Activated CD4-positive, CD25-positive, alpha-beta regulatory T cell treated with anti-CD3 and anti-CD28 coated beads, Interleukin-2, amount 50 U/mL, for 72 hours (primary cell): ENCODE measurements around the gene UBL4A.

Source experiments
- DNase-seq: peaks from one replicate; pipeline ENCODE4 v3.0.0; 2021

Gene UBL4A

GRCh38 chrX:154460326-154460725, 26.1 kb downstream of the UBL4A start:
- no peak for DNase-seq

DNA sequence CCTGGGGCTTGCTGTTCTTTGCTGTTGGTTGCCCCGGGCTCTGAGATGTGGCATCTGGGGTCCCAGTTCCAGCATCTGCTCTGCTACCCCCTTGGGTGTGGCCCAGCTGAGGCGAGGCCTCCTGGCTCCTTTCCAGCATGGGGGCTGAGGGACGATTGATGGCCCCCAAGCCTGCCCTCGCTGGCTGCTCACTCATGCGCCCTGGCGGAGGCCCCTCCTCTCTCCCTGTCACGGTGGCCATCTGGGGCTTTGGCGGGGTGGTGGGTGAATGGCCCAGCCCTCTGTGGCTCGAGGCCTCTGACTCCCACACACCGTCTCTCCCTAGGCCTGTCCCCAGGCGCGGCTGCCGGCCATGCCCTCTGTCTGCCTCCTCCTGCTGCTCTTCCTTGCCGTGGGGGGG, 26.6 kb downstream of the UBL4A start:
- no peak for DNase-seq

GRCh38 chrX:154458954-154459778, 27.2 kb downstream of the UBL4A start:
- DNase-seq, result no peak

DNA sequence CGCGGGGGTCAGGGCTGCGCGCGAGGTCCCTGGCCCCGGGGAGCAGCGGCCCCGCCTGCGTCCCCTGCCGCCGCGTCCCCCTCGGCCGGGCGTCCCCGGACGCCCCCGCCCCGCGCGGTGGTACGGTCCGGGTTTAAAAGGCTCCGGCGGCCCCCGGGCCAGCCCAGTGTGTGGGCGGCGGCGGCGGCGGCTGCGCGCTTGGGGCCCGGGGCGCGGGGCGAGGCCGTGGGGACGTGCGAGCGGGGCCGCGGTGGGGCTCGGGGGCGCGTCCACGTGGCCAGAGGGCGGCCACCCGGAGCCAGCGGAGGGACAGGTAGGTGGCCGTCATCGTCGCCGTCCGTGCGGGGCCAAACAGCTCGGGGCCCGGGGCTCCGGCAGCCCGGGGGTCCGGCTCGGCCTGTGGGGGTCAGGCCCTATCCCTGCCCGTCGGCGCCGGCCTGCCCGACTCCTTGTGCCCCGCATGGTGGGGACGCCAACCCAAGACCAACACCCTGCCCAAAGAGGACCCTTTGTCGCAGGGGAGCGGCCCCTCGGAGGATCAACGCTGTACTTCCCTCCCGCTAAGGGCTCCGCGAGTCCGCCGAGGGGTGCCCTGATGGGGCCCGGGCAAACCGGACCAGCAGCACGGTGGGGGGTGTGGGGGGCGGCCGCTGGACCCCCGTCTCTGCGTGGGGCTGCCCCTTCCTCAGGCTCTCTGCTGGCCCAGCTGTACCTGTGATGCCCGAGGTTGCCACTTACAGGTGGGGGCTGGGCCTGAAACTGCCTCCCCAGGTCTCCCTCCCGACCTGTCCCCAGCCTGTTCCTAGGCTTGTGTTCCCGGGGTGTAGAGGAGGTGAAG, 28.1 kb downstream of the UBL4A start, which contains the start of gene PLXNA3:
PLXNA3 (plus strand) TSS at position 166 of the 838 bp plus-strand sequence. CDS start 1,903 bp downstream, outside the sequence.
- DNase-seq, result peak; percentile 70

GRCh38 chrX:154457491-154458115, 28.8 kb downstream of the UBL4A start:
- peak; percentile 61 for DNase-seq

GRCh38 chrX:154452823-154453222, 33.6 kb downstream of the UBL4A start:
- no peak for DNase-seq

GRCh38 chrX:154450312-154450711, 36.1 kb downstream of the UBL4A start:
- no peak for DNase-seq

- no peak for DNase-seq
Measured at GRCh38 chrX:154449618-154450017, 36.8 kb downstream of the UBL4A start.

GRCh38 chrX:154448484-154448883, 37.9 kb downstream of the UBL4A start:
- DNase-seq, result no peak

DNA sequence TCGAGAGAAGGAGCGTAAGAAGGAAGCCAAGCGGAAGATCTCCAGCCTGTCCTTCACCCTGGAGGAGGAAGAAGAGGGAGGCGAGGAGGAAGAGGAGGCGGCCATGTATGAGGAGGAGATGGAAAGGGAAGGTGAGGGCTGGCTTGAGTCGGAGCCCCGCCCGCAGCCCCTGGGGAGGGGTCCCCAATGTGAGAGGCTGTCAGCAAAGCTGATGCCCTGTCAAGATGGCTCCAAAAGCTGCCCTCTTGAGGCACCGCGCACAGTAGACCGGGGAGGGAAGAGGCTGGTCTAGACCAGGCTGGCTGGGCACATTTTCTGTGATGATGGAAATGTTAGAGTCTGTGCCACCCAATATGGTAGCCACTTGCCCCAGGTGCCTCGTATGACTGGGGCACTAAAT, 40.0 kb downstream of the UBL4A start:
- no peak for DNase-seq

- DNase-seq, result no peak
Measured at GRCh38 chrX:154445776-154446175, 40.6 kb downstream of the UBL4A start.

DNA sequence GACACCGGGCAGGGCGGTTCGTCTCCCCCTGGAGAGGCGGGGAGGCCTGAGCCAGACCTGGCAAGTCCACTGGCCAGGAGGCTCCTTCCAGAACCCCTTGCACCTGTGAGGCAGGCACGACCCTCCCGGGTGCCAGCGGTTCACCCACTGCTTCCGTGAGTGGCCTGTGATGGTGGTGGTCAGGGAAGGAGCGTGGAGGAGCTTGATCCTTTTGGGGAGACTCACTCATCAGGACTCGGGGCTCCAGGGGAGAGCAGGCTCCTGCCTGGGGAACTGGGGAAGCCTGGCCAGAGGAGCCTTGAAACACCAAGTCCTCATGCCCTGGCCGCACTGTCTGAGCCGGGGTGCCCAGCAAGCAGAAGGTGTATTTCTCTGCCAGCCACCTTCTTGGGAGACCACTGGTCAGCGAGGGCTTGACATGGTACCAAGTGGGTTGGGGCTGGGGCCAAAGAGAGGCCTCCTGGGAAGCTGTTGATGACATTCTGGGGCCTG, 41.6 kb downstream of the UBL4A start:
- DNase-seq, result no peak

DNA sequence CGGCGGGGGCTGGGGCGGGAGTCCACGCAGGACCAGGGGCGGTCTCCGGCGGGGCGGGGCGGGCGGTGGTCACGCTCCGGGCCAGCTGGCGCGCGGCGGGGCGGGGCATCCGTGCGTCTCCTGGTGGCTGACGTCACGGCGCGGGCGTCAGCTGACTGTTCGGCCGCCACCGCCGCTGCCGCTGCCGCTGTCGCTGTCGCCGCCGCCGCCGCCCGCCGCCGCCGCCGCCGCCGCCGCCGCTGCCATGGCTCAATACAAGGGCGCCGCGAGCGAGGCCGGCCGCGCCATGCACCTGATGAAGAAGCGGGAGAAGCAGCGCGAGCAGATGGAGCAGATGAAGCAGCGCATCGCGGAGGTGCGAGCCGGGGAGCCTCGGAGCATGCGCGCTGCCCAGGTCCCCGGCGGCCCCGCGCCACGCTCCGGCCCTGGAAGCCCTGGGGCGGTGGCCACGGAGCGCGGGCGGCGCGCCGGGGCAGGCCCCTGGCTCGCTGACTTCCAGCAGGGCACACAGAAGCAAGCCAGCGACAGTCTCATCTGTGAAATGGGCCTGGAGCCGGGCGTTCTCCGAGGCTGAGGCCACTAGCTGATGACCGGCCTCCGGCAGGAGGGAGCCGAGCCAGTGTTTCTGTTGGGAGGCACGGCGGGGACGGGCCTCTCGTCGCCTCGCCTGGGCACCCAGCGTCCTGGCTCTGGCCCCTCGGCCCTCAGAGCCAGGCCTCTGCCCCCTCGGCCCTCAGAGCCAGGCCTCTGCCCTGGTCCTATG, 42.2 kb downstream of the UBL4A start, which contains the start of gene FAM50A:
FAM50A (plus strand) TSS at position 150 of the 763 bp plus-strand sequence; CDS start at position 245, 95 bp downstream.
- peak; percentile 78 for DNase-seq

DNA sequence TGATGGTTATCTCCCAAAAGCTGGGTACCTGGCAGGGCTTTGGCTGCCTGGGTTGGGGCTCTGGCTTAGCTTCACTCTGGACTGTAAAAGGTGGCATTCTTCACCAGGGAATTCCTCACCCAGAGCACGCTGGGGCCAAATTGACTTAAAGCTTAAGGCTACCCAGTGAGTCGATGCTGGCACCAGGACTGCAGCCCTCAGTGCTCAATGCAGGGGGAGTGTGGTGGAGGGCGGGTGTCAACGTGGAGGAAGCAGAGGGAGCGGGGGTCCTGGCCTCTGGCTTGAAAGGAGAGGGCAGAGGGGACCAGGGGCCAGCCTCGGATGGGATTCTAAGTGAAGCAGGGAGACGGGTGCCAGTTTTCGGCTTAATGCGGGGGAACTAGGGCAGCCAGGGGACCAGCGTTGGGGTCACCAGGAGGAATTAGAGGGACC, 42.9 kb downstream of the UBL4A start:
- no peak for DNase-seq

DNA sequence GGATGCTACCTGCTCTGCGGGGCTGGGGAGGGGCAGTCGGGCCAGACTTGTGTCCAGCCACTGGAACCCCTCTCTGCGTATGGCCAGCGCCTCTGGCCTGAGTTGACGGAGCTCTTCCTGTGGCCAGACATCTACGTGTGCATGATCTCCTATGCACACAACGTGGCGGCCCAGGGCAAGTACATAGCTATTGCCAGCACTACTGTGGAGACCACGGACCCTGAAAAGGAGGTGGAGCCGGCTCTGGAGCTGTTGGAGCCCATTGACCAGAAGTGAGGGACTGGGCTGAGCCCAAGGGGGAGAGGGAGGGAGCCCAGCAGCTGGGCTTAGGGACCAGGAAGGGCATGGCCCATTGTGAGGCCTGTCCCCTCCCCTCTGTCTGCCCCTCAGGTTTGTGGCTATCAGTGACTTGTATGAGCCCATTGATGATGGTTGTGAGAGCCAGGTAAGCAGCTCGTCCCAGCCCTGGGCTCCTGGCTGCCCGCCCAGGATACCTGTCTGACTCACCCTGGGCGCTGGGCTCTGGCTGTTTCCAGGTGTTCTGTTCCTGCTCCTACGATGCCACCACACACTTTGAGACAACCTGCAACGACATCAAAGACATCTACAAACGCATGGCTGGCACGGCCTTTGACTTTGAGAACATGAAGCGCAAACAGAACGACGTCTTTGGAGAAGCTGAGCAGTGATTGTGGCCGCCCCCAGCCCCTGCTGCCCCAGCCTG, 44.3 kb downstream of the UBL4A start:
- no peak for DNase-seq

GRCh38 chrX:154441564-154441963, 44.9 kb downstream of the UBL4A start:
- DNase-seq, result no peak

- no peak for DNase-seq
Measured at GRCh38 chrX:154440623-154441357, 45.6 kb downstream of the UBL4A start.

- no peak for DNase-seq
Measured at GRCh38 chrX:154439841-154440240, 46.6 kb downstream of the UBL4A start.

- no peak for DNase-seq
Measured at GRCh38 chrX:154437971-154438893, 48.2 kb downstream of the UBL4A start.
